ENCODE measurements around the gene MARK1.
A peak's percentile ranks its signal among the peaks of the same experiment; 100 is the strongest.
"Not testable (repeated sequence)": the region's sequence is repeated elsewhere in the genome, so short reads cannot be mapped to it uniquely, and the experiment has no call there.

The MARK1 gene

DNA sequence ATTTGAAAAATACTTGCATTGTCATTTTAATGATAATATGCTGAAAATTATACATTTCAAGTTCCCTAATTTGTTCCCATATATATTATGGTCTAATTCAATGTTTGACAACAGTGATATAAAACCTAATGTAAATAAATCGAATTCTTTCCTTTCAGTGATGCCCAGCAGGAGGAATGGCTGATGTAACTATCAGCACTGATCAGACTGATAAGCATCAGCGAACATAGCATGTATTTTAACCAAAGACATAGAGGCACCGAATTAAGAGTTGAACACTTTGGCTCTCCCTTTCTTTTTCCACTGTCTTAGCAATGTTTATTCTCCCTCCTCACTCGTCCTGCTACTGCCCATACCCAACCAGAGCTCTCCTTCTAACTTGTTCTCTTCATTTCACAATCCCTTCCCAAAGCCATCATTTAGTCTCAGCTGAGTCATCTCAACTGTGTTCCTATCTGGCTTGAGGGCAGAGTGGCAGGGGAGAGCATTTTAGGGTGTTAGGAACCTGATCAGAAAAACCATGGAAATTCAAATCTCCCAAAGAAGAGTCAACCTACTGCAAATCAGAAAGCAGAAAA, 103.4 kb downstream of the MARK1 start:
- no peak for DNase-seq

DNA sequence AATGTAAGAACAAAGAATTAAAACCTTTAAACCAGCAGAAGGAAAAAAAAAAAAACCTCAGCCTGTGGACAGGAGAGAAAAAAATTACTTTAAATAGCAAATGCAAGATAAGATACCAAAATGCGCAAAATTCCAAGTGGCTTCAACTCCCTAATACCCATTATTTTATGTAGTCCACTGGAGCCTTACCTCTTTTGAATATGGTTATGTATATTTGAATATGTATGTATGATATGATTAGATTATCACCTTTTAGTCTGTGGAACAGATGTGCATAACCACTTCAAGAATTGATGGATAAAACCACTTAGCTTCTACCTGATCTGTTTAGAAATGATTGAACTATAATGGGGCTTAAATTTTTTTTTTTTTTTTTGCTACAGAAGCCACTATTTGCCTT, 109.8 kb downstream of the MARK1 start:
- DNase-seq: no peak

DNA sequence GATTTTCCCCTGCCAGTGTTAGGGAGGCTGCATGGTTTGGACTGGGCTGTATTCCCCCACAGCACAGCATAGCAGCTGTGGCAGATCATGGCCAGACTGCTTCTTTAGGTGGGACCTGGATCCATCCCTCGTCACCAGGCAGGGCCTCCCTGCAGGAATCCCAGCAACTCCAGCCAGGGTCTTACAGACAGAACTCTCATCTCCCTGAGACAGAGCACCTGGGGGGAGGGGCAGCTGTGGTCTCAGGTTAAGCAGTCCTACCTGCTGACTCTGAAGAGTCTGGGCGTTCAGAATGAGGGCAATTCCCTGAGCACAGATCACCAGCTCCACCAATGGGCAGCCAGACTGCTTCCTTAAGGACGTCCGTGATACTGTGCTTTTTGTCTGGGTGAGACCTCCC, 114.3 kb downstream of the MARK1 start:
- no peak for DNase-seq

DNA sequence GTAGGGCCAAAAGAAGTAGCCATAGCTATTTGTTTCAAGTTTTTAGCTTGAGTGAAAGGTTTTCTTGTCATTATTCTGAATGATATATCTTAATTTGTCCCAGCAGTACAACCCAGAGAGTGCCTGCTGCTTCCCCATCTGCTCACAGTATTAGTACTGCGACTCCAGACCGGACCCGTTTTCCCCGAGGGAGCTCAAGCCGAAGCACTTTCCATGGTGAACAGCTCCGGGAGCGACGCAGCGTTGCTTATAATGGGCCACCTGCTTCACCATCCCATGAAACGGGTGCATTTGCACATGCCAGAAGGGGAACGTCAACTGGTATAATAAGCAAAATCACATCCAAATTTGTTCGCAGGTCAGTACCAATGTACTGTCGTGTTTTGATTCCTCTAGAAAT, 125.1 kb downstream of the MARK1 start:
- no peak for DNase-seq

DNA sequence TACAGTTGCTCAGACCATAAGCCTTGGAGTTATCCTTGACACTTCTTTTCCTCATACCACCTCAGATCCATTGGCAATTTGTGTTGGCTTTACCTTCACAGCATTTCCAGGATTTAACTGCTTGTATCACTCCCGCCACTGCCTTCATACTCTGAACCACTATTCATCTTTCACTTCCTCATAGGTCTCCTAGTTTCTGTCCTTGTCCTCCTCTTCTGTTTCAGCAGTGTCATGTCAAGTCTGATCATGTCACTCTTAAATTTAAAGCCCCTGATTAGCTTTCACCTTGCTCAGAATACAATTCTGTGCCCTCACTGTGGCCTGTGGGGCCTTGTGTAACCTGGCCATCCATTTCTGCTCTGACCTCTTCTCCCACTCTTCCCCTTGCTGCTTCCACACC, 127.6 kb downstream of the MARK1 start:
- DNase-seq: no peak

DNA sequence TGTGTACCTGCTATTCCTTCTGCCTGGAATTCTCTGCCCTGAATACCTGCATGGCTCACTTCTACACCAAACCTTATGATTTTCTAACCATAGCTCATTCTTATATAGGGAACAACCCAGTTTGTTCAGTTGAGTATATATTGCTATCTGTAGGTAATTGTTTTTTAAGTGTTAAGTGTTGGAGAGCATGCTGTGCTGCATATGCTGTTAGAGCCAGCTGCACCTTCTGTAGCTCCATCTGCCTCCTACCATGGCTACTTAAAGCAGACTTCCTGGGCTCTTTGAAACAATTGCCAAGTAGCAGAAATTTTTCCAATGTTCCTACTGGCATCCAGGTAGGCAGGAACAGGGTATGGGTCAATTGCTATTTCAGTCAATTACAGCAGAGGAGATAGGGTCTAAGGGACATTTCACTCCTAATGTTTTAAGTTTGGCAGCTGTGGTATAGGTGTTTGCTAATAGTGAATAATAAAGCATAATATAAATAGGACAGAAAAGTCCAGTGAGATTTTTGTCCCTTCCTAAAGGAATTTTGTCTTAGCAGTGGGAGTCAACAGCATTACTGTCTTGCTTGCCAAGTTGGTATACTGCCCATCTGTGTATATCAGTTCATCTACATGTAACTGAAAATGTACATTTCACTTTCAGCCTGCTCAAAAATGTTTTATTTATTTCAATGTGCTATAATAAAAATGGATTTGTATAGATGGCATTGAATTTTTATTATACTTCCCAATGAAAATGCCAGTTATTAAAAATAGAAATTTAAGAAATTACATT, 128.2 kb downstream of the MARK1 start:
- DNase-seq: no peak

DNA sequence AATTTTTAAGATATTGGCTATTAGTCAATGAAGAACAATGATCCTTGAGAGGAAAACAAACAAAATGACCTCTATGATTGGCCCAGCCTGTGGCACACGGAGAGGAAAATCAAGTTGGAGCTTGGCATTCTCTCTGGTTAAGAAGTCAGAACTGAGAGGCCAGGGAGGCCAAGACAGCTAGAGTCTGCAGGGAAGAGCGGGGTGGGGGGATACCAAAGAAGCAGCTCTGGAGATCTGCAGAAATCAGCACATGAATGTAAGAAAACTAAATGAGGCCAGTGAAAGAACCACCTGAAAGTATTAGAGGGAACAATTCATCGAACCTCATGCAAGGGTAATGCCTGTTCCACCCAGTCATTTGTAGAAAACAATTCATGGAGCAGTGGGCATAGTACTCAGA, 138.4 kb downstream of the MARK1 start:
- no peak for DNase-seq

DNA sequence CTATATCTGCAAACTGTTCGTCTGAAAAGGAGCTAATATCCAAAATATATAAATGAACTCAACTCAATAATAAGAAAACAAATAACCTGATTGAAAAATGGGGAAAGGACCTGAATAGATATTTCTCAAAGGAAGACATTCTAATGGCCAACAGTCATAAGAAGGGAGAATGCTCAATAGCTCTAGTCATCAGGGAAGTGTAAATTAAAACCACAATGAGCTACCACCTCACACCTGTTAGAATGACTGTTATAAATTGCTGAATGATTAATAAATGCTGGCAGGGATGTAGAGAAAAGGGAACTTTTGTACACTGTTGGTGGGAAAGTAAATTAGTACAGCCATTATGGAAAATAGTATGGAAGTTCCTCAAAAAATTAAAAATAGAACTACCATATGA, 141.1 kb downstream of the MARK1 start:
- no peak for DNase-seq

DNA sequence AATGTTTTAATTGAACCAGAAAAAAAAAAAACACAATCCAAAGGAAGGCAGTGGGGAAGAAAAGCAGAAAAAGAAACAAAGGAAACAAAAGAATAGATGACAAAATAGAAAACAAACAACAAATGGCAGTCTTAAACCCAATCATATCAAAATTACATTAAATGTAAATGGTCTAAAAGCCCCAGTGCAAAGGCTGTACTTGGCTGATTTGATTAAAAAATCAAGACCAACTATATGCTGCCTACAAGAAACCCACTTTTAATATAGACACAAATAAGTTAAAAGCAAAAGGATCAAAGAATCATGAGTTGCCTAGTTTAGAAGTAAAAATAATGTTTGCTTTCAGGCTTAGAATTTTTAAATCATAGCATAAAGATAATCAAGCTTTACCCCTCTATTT, 142.4 kb downstream of the MARK1 start:
- DNase-seq: no peak

DNA sequence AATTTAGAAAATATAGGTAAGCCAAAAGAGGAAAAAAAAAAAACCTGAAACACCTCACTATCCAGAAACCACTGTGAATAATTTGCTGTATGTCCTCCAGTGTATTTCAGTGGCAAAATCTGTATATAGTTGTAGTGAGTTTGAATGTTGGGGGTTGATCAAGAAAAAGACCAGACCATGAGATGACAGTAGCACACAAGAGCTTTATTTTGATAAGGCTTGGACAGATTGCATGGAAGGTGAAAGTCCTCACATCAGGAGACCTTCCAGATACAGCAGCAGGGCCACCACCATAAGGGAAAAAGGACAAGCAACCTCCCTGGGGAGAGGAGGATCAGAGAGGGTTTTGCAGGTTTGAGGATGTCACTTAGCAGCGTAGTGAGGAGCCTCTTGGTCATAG, 146.0 kb downstream of the MARK1 start:
- DNase-seq: no peak

DNA sequence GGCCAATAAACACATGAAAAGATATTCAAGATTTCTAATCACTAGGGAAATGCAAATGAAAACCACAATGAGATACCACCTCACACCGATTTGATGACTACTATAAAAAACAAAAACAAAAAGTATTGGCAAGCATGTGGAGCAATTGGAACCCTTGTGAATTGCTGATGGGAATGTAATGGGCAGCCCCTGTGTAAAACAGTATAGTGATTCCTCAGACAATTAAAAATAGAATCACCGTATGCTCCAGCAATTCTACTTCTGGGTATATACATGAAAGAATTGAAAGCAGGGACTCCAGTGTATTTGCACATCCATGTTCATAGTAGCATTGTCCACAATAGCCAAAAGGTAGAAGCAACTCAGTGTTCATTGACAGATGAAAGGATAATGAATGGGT, 149.3 kb downstream of the MARK1 start:
- DNase-seq: no peak

DNA sequence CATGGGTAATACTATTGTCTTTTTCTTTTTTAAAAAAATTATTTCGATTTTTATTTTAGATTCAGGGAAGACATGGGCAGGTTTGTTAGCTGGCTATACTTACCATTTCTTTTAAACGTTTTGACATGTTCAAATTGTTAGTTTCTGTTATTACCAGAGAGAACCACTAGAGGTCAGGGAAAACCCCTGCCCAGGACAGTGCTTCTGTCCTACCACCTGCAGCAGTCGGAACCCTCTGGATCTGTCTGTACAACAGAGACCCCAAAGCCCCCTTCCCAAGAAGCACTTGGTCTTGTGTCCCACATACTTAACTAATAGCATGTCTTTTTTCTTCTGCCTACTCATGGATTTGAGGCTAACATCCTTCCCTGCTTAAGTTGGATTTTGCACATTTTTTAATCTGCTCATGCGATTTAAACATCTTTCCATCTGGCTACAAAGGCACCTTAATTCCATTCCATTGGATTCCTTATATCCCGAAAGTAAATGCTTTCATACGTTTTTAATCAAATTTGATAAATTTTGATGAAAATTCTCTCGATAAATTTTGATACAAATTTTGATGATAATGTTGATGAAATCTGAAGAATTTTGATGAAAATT, 152.2 kb downstream of the MARK1 start:
- DNase-seq: peak; percentile 67

DNA sequence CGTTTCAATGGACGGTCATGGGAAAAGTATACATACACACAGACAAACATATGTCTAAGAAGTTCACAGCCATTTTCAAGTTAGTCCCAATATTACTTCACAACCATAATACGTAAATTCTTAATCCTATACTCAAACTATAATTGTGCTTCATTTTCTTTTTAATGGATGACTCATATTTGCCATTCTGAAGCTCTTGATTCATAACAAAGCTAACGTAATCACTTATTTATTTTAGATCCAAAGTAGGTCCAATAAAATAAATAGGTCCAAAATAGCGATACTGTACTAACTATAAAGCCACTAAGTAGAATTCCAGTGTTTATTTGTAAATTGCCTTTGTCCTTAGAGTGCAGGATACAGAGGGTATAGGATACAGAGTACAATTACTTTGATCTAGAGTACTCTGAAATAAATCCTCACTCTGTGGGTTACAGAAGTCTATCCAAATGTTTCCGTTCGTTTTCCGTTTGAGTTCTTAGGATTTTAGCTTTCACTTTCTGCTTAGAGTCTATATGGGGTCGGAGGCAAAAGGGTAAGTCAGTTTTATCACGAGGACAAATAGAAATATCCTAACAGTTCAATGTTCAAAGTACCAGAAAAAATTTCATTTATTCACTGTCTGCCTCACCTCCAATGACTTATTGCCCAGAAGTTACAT, 153.4 kb downstream of the MARK1 start:
- DNase-seq: no peak

DNA sequence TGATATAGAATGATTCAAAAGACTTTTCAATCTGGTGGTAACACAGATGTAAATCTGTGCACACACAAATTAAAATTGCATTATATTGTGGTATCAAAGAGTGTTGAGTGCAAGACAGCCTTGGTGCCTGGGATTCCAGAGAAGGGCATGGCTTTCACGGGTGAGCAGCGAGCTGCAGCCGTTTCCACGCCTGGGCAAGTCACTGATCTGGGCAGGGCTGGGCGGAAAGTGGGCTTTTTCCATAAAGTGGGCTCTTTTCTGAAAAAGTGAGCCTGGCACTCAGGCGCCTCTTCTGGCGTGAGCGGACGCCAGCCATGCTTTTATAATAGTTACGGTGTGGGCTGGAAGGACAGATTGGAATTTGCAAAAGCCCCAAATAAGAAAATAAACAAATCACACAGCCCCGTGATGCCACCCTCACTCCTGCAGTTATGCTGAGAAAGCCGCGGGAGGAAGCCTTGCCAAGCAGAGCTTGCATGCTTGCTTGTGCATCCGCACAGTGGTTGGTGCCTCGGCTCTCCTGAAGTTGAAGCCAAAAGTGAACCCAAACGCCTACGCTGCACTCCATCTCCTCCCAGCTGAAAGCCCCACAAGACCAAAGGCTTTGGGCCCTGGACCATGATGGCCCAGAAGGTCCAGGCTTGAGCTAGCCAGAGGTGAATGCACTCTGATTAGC, 155.1 kb downstream of the MARK1 start:
- DNase-seq: no peak

DNA sequence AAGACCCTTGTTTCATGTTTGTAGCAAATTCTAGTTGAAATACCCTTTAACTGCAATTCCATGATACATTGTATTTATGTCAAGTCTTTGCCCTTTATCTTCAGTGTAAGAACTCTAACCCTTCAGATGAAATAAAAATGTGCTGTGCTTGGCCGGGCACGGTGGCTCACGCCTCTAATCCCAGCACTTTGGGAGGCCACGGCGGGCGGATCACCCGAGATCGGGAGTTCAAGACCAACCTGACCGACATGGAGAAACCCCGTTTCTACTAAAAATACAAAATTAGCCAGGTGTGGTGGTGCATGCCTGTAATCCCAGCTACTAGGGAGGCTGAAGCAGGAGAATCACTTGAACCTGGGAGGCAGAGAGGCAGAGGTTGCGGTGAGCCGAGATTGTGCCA, 155.8 kb downstream of the MARK1 start:
- DNase-seq: not testable (repeated sequence)

DNA sequence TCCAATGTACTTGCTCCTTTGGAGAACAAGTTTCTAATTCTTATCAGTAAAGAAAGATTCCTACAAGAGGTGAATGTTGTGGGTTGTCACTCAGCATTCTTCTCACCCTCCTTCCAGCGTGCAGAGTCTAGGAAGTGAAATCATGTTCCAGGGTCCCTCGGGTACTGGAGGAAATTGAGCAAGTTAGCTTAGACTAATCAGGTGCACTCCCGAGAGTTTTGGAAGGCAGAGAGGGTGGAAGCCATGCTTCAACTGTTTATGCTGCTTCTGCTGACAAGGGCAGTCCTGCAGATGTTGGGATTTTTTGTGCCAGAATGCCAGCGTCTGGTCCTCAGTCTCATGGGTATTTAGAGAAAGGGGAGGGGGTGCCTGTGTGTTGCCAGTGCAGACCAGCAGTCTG, 157.0 kb downstream of the MARK1 start:
- DNase-seq: no peak

DNA sequence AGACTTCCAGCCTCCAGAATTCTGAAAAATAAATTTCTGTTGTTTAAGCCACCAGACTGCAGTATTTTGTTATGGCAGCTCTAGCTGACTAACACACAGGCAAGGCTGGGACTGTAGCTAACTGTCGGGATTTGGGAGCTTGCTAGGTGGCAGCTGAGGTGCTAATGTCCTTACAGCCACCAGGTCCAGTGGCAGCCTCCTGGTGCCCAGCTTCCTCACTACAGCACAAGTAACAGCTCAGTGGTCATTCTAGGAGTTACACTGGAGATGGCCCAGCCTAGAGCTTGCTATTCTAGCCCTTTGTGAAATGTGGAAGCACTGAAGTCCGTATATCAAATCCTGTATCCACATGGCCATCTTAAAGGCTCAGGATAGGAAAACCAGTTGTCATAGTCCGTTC, 157.9 kb downstream of the MARK1 start:
- DNase-seq: no peak

DNA sequence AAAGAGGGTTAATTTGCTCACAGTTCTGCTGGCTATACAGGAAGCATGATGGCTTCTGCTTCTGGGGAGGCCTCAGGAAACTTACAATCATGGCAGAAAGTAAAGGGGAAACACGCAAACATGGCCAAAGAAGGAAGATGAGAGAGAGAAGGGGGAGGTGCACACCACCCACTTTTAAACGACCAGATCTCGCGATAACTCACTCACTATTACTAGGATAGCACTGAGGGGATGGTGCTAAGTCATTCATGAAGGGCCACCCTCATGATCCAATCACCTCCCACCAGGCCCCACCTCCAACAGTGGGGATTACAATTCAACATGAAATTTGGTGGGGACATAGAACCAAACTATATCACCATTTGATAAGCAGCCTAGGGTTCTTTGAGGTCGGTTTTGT, 159.9 kb downstream of the MARK1 start:
- DNase-seq: no peak

DNA sequence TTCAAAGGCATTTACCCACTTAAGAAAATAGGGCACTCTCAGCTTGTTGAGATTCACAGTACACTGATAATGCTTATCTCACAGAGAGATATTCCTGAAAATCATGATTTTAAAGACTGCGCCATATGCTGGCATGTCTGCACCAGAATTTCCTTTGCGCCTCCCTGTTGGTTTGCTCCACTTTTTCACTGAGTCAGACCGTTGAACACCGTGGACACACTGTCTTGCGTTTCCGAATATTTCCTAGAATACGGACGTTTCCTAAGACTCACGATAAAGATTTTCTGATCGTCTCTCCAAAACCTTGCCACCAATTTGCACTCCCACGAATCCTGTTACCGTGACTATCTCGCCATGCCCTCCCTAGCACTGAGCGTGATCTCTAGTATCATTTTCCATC, 161.7 kb downstream of the MARK1 start:
- no peak for DNase-seq

DNA sequence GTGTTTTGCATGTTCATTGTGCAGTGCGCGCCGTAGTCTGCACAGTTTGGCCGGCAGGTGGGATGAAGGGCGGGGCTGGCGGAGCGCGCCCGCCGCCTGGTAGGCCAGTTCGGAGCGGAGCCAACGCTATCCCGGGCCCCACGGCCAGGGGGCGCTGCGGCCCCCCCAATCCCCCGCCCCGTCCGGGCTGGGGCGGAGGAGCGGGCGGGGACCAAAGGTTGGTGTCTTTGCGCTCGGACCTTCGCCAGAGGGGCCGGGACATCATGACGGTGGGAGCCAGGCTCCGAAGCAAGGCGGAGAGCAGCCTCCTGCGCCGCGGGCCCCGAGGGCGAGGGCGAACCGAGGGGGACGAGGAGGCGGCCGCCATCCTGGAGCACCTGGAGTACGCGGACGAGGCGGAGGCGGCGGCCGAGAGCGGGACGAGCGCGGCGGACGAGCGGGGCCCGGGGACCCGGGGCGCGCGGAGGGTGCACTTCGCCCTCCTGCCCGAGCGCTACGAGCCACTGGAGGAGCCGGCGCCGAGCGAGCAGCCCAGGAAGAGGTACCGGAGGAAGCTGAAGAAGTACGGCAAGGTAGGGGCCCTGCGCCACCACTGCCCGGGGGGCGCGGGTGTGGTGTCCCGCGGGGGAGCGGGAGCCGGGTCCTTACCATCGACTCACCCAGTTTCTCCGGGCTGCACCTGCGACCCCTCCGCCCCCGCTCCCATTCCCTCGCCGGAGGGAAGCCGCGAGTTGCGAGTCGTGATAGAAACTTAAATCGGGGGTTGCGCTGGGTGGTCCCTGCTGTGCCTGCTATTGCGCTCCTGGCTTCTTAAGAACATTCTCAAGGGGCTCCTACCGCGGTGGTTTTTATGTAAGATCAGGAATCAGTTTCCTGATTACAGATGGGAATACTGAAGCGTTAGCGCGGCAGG, 162.5 kb downstream of the MARK1 start, which contains the start of gene C1orf115:
Gene C1orf115 (plus strand): TSS at position 224 of the 913 bp plus-strand sequence. CDS start 40 bp downstream, at position 264.
- DNase-seq: peak; percentile 89

DNA sequence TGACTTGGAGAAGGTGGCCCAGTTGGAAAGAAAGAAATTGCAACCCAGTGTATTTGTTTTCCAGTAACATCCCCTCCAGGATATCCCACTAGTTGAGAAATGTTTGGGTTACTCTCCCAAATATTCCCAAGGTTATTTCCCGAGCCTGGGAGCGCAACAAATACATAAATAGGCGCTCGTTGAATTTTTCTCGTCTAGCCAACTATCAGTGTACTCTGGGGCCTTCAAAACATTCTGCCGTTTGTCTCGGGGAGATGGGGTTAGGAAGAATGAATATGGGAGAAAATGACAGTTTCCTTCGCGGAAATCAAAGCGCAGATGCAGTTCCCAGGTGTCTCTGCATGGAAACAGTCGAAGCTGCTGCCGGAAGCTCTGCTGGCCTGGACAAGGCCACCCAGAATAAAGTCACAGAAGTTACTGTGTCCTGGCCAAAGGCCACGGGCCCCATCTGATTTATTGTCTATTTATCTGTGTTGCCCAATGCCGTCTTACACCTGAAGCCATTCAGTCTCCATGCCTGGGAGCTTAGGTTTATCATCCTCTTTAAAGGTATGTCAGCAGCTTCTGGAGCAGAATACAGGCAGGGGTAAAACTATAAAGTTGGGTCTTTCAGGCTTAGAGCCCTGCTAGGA, 163.2 kb downstream of the MARK1 start:
- no peak for DNase-seq
